Hippocampal formation (tissue), 2 donors: Measurements from ENCODE around the gene GET3.
"Not testable (repeated sequence)": the region's sequence is repeated elsewhere in the genome, so short reads cannot be mapped to it uniquely, and the experiment has no call there.

Source experiments
- DNase-seq, 2 donors: peaks; one replicate each; lab custom pipeline; 2025; lab: John Stamatoyannopoulos, UW

Gene GET3

GRCh38 chr19:12736995-12737834 is at the start of gene GET3:
Gene GET3 (plus strand): TSS chr19:12737497. CDS start chr19:12737506, 9 bp downstream.
- DNase-seq = peak; percentile 83 to 99

DNA sequence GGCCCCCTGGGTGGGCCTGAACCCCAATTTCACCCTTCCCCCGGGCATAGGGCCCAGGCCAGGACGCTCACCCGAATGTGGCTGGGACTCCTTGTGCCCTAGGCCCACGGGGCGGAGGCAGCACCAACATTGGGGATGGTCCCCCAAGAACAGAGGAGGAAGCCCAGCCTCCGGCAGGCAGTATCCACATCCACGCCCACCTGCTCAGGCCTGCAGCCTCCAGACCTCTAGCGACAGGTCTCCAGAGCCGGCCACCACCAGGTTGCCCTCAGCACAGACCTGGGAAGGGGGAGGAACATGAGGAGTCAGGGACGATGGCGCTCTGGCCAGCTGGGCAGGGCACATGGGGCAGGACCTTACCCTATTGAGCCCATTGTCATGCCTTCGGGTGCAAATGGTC is 48.3 kb upstream of the GET3 start:
- DNase-seq = no peak

DNA sequence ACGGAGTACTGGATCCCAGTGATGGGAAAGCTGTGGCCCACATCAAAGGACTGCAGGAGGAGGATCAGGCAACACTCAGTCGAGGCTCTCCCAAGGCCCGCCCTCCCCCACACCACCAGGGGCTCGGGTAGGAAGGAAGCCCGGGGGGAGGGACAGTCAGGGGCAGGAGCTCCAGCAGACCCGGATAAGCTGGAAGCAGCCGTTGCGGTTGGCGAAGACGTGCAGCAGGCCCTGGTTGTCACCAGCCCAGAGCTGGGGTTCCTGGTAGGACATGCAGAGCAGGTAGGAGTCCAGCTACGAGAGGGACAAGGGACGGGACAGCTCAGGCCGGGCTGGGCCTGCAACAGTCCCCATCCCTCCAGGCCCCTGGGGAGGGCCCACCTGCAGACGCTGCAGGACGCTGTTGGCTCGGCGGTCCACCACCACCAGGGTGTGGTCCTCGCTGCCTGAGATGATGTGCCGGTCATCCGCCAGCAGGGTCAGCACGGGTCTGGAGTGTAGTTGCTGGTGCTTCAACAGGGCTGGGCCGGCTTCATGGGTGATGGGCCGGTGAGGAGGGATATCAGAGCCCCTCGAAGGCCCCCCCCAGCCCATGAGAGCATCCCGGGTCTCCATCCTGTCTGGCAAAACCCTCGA is 47.6 kb upstream of the GET3 start:
- no peak for DNase-seq

- no peak for DNase-seq
These were observed 44.3 kb upstream of the GET3 start for GRCh38 chr19:12692960-12693359.

DNA sequence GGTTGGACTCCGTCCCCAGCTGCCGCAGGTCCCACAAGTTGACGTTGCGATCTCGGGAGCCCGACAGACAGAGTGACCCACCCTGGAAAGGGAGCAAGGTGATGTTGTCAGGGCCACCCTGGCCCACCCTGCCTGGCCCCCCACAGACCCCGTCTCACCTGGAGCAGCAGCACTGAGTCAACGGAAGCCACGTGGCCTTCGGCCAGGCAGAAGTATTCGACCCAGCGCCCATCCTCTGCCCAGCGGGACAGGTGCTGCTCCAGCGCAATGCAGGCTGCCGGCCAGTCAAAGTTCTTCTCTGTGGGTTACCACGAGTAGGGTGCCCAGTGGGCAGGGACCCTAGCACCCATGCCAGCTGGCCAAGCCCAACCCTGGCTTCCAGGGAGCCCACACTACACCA is 42.7 kb upstream of the GET3 start:
- no peak for DNase-seq

GRCh38 chr19:12695096-12695495 is 42.2 kb upstream of the GET3 start:
- no peak for DNase-seq

DNA sequence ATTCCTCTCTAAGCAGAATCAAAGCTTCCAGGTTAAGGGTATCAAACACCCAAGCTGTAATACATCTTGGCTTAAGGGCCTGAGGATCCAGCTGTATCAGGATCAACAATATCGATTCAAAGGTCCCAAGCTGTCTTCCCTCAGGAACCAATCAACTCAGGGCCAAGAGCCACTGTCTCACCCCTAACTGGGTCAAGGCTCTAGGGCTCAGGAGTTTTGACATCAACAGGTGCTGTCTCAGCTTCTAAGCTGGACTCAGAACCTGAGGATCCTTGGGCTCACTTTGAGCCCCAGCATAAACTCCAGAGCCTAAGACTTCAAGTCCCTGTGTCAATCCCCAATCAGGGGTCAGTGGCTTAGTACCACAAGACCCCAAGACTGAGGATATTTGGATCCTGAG is 41.8 kb upstream of the GET3 start:
- DNase-seq = no peak

GRCh38 chr19:12695997-12696365 is 41.3 kb upstream of the GET3 start:
- no peak for DNase-seq

DNA sequence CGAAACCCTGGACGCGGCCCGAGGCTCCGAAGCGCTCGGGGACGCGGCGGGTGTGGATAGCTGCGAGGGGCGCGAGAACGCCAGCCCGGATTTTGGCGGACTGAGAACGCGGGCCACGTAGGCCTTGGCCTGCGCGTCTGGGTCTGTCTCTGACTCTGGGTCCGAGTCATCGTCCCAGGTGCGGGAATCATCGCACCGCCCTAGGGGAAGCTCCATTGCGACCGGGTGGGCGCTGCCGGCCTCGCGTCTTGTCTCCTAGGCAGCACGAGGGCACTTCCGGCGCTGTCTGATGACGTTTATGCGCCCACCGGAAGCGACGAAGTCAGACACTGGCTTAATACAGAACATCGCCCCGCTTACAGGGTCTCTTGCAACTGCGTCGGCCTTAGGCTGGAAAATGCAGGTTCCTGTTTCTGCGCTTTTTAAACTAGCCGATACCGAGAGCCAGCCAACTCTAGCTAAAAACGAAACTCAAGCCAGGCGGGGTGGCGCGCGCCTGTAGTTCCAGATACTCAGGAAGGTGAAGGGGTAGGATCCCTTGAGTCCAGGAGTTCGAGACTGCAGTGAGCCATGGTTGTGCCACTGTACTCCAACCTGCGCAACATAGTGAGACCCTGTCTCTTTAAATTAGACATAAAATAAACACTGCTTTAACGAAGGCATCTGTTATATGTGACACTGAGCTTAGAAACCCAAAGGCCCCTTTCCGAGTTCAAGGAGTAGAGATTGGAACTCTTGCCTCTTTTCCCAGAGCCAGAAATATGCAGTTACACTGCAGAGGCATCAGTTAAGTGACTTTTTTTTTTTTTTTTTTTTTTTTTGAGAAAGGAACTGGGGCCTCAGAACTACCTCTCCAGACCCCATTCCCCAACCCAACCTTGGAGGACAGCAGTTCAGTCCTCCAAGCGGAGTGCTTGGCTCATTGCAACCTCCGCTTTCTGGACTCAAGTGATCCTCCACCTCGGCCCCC is 40.6 kb upstream of the GET3 start, which contains the start of gene FBXW9:
TSS of gene FBXW9 (minus strand) at position 266 of the 970 bp plus-strand sequence. CDS start at position 216, 50 bp downstream.
- DNase-seq = peak; percentile 77 to 93

GRCh38 chr19:12697425-12697824 is 39.9 kb upstream of the GET3 start:
- DNase-seq = not testable (repeated sequence)

- no peak for DNase-seq
These were observed 39.2 kb upstream of the GET3 start for GRCh38 chr19:12698138-12698537.

DNA sequence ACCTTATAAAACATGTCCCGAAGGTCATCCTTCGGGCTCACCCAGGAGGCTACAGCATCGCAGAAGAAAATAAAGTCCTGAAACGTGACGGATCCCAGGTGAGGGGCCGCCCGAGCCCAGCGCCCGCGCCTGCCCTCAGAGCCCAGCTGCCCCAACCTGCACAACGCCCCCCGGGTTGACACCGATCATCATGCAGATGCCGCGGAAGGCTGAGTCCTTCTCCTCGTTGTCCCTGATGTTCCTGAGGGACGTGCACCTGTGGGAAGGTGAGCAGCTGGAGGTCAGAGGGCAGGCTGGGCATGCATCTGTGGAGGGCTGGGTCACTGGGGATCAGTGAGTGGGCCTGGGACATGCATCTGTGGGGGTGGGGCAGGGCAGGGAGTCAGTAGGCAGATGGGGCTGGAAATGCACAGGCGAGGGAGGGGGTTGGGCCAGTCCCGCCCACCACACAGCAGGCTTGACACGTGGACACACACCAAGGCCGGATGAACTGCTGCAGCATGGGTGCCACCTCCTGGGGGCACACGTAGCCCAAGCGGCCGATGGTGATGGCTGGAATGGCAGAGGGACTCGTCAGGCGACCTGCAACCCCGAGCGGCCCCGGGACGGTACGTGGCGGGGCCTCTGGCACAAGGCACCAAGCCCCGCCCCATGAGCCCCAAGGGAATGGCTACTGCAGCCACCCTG is 35.6 kb upstream of the GET3 start:
- no peak for DNase-seq

DNA sequence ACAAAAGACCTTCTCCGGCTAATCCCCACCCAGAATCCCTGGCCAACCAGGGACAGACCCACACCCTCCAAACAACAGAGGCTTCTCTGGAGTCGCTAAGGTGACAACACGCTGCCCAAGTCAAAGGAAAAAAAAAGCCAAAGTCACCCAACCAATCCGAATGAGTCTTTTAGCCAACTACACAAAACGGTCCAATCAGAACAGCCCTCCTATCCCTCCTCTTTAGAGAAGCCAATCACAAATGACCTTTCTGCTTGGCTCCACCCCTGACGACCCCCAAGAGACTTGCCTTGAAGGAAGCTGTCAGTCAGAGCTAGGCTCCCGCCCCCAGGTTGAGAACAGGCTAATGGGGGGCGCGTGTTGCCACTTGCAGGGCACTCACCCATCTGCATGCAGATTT is 34.3 kb upstream of the GET3 start:
- no peak for DNase-seq

- DNase-seq = no peak
These were observed 32.1 kb upstream of the GET3 start for GRCh38 chr19:12705169-12705568.

GRCh38 chr19:12705654-12706331 is 31.5 kb upstream of the GET3 start:
- no peak for DNase-seq

- DNase-seq = no peak
These were observed 31.0 kb upstream of the GET3 start for GRCh38 chr19:12706332-12706718.

DNA sequence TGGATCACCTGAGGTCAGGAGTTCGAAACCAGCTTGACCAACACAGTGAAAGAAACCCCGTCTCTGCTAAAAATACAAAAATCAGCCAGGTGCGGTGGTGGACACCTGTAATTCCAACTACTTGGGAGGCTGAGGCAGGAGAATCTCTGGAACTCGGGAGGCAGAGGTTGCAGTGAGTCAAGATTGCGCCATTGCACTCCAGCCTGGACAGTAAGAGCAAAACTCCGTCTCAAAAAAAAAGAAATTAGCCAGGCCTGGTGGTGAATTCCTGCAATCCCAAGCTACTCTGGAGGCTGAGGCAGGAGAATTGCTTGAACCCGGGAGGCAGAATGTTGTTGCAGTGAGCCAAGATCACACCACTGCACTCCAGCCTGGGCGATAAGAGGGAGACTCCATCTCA is 28.7 kb upstream of the GET3 start:
- DNase-seq = no peak

DNA sequence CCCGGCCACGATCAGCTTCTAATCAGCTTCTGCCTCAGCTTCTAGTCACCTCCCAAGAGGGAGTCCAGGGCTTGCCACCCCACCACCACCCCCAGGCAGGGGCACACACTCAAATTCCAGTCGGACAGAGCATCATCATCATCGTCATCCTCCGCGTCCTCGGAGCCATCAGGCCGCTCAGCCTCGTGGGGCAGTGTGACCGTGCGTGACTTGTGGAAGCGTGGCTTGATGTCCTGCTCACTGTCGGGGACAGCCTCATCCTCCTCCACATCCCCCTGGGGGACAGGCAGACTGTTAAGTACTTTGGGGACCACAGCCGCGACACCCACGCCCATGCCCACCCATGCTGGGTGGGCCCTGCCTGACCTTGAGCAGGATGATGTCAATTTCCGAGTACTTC is 26.1 kb upstream of the GET3 start:
- DNase-seq = no peak

DNA sequence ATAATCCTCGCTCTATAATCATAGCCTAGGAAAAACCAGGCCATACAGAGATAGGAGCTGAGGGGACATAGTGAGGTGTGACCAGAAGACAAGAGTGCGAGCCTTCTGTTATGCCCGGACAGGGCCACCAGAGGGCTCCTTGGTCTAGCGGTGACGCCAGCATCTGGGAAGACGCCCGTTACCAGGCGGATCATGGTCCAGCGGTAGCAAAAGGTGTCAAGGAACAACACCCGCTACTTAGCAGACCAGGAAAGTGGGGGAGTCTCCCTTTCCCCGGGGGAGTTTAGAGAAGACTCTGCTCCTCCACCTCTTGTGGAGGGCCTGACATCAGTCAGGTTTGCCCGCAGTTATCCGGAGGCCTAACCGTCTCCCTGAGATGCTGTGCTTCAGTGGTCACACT is 25.2 kb upstream of the GET3 start:
- not testable (repeated sequence) for DNase-seq

DNA sequence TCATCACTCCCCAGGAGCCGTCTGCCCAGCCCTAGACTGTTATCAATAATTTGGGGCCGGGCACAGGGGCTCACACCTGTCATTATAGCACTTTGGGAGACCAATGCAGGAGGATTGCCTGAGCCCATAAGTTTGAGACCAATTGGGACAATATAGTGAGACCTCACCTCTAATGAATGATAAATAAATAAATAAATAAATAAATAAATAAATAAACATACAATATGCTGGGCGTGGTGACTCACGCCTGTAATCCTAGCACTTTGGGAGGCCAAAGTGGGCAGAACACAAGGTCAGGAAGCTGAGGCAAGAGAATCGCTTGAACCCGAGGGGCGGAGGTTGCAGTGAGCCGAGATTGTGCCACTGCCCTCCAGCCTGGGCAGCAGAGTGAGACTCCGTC is 24.0 kb upstream of the GET3 start:
- not testable (repeated sequence) for DNase-seq

- no peak for DNase-seq
These were observed 22.2 kb upstream of the GET3 start for GRCh38 chr19:12715102-12715501.
